HepG2 (cell line): ENCODE measurements around the gene SOBP. TPM values are rescaled to one million over a fixed set of nuclear protein-coding genes. Genes with fewer than 3 reads are reported as not detected.

ENCODE experiments used
- ATAC-seq: fragments of 200-7000 bp; cut with Tn5 transposase; 3 replicates; pipeline ENCODE4 v1.9.1; 2020; ENCODE audit warnings: mild to moderate bottlenecking, moderate library complexity
- BruUV-seq: library from RNA; stranded (reverse); fragments of 400-500 nt; replicated peaks from 2 replicates; lab custom pipeline; 2021; lab: Mats Ljungman, UMichigan
- CTCF ChIA-PET: fragments of 300-600 bp; formaldehyde crosslinking; extraction: SDS; loops from one replicate; lab custom pipeline; 2021; ENCODE audit warnings: low total read pairs, inconsistent platforms, low intra/inter-chr PET ratio; lab: Yijun Ruan, JAX
- POLR2A ChIA-PET: fragments of 350-600 bp; sonication (Branson Sonifier 250); formaldehyde crosslinking; loops from one replicate; lab custom pipeline; 2020; ENCODE audit warnings: antibody characterized with exemption, inconsistent platforms; lab: Yijun Ruan, JAX
- DNase-seq: peaks from one replicate; pipeline ENCODE4 v3.0.0-alpha.2; 2015; ENCODE audit warnings: low spot score
- FAIRE-seq: peaks from 3 replicates; lab custom pipeline; 2011; peaks lifted over from hg19 to GRCh38; lab: Jason Lieb, UNC
- H2AFZ ChIP-seq: one replicate; pipeline ENCODE4 v1.6.1; 2011; ENCODE audit warnings: low read length, inconsistent platforms
- H3K27ac ChIP-seq: fragments of 300-600 bp; 3 replicates; pipeline ENCODE4 v1.8.0; 2011; ENCODE audit warnings: mixed run types, mild to moderate bottlenecking, mixed read lengths, low read length, inconsistent platforms; ENCODE audit not compliant: insufficient read depth; ENCODE audit errors: extremely low read length
- H3K27me3 ChIP-seq, 2 experiments: fragments of 200-600 bp in 1 of 2; 2 replicates in 1 of 2; 3 replicates in 1 of 2; pipeline versions ENCODE4 v1.6.0 to v1.8.0; 2011; ENCODE audit warnings: low read length in 2 of 2, mild to moderate bottlenecking in 2 of 2, moderate library complexity in 2 of 2, inconsistent platforms in 1 of 2; ENCODE audit not compliant: insufficient read depth in 2 of 2, control insufficient read depth in 1 of 2
- H3K36me3 ChIP-seq, 2 experiments: fragments of 200-600 bp in 1 of 2; replicated peaks in 1 of 2; 2 replicates in 1 of 2; 3 replicates in 1 of 2; pipeline versions ENCODE4 v1.5.1 to v1.8.0; 2011; ENCODE audit warnings: low read length in 2 of 2, inconsistent platforms in 1 of 2; ENCODE audit not compliant: insufficient read depth in 2 of 2, control insufficient read depth in 1 of 2
- H3K4me1 ChIP-seq: 2 replicates; pipeline ENCODE4 v1.5.1; 2012; ENCODE audit warnings: low read length, inconsistent platforms; ENCODE audit not compliant: insufficient read depth
- H3K4me2 ChIP-seq: 2 replicates; pipeline ENCODE4 v1.6.0; 2011; ENCODE audit warnings: low read depth, low read length, inconsistent platforms
- H3K4me3 ChIP-seq, 3 experiments: fragments of 200-600 bp in 1 of 3; sonication (generic), shearing (Covaris generic) in 1 of 3; replicated peaks in 1 of 3; 2 replicates each; pipeline ENCODE4 v1.5.1; 2011 to 2016; ENCODE audit warnings: low read length in 3 of 3, inconsistent platforms in 2 of 3, low read depth in 2 of 3, mild to moderate bottlenecking in 2 of 3, control low read depth in 1 of 3, mixed read lengths in 1 of 3; ENCODE audit not compliant: insufficient read depth in 1 of 3
- H3K79me2 ChIP-seq: one replicate; pipeline ENCODE4 v1.6.1; 2011; ENCODE audit warnings: low read length, inconsistent platforms; ENCODE audit not compliant: insufficient read depth
- H3K9ac ChIP-seq: 2 replicates; pipeline ENCODE4 v1.6.0; 2011; ENCODE audit warnings: mild to moderate bottlenecking, low read depth, low read length, inconsistent platforms; ENCODE audit not compliant: insufficient read depth
- H3K9me3 ChIP-seq: 2 replicates; pipeline ENCODE4 v1.5.1; 2012; ENCODE audit warnings: mild to moderate bottlenecking, low read length
- H4K20me1 ChIP-seq: 2 replicates; pipeline ENCODE4 v1.6.0; 2011; ENCODE audit warnings: inconsistent platforms, mild to moderate bottlenecking, low read length, moderate library complexity; ENCODE audit not compliant: insufficient read depth
- DMAP1 ChIP-seq: IDR thresholded peaks from 2 replicates; pipeline ENCODE4 v1.6.1; 2016
- SRY ChIP-seq: sonication (generic); formaldehyde crosslinking; IDR thresholded peaks from 2 replicates; pipeline ENCODE4 v1.8.0; 2022; ENCODE audit warnings: mild to moderate bottlenecking, missing genetic modification reagents
- ZNF333 ChIP-seq: sonication (generic); formaldehyde crosslinking; IDR thresholded peaks from 2 replicates; pipeline ENCODE4 v1.4.0; 2020; ENCODE audit warnings: mild to moderate bottlenecking, missing genetic modification reagents, borderline replicate concordance
- ZNF33A ChIP-seq: sonication (generic); formaldehyde crosslinking; IDR thresholded peaks from 2 replicates; pipeline ENCODE4 v1.5.1; 2020; ENCODE audit warnings: missing genetic modification reagents, mild to moderate bottlenecking, moderate library complexity, borderline replicate concordance
- ZNF44 ChIP-seq: sonication (generic); formaldehyde crosslinking; IDR thresholded peaks from 2 replicates; pipeline ENCODE4 v1.5.1; 2020; ENCODE audit warnings: mild to moderate bottlenecking, missing genetic modification reagents
- ZNF678 ChIP-seq: sonication (generic); formaldehyde crosslinking; IDR thresholded peaks from 2 replicates; pipeline ENCODE4 v1.4.0; 2020; ENCODE audit warnings: mild to moderate bottlenecking, missing genetic modification reagents
- WGBS: methylation state at CpG from one replicate; pipeline ENCODE4 v1.1.6; 2017; ENCODE audit warnings: low lambda C conversion rate; 5-methylcytosine and 5-hydroxymethylcytosine counted together
- in situ Hi-C: cut with HindIII; loops from 2 replicates; pipeline ENCODE4 v1.10.0; 2017; ENCODE audit warnings: low pct_unique_long_range_greater_than_20kb; ENCODE audit not compliant: extremely low pct_ligation_motif_present
- intact Hi-C: fragments of 100-400 bp; cut with micrococcal nuclease; formaldehyde crosslinking; loops from one replicate; pipeline ENCODE4 v1.10.0; 2022; ENCODE audit not compliant: unreplicated experiment
- polyA plus RNA-seq, 8 experiments: library from polyadenylated mRNA; depleted of rRNA in 3 of 8; stranded (reverse) in 7 of 8; unstranded in 1 of 8; fragments of >200 nt; fragmentation: Illumina TruSeq in 4 of 8; extraction: Trizol in 4 of 8; gene quantifications; 2 replicates each; pipeline versions ENCODE4 v1.2.1 to v1.2.3, GENCODE V29; 2011 to 2016; ENCODE audit warnings: low read depth in 4 of 8, missing spikeins in 1 of 8, mixed read lengths in 1 of 8; ENCODE audit not compliant: insufficient read depth in 1 of 8
- total RNA-seq, 5 experiments: library from RNA; depleted of rRNA; stranded (reverse); fragments of >200 nt; fragmentation: Illumina TruSeq; extraction: Trizol; gene quantifications; 2 replicates each; pipeline ENCODE4 v1.2.3, GENCODE V29; 2016; ENCODE audit warnings: low read depth in 1 of 5
- TF ChIP-seq, protein P1 (sequence below): sonication (generic); formaldehyde crosslinking; IDR thresholded peaks from 2 replicates; pipeline ENCODE4 v1.4.0; 2020; ENCODE audit warnings: missing genetic modification reagents, borderline replicate concordance
- TF ChIP-seq, protein P2 (sequence below): sonication (generic); formaldehyde crosslinking; IDR thresholded peaks from 2 replicates; pipeline ENCODE4 v1.4.0; 2020; ENCODE audit warnings: mild to moderate bottlenecking, missing genetic modification reagents

The SOBP gene
- total and polyA plus RNA-seq, 2 of the 13 experiments (the other 11 are each of a cell fraction or from before 2014, with no cell fraction given) = 1.5 to 6.9 TPM

- POLR2A ChIA-PET = interaction anchor here (1.5 kb wide), 1 partner anchor 184 kb away, joined by 3 read pairs; the partner anchor contains the start of gene PDSS2
- FAIRE-seq = no peak
- no peak overlapping the region for H2AFZ ChIP-seq
Observed at GRCh38 chr6:107642861-107643328, 153.0 kb downstream of the SOBP start.

DNA sequence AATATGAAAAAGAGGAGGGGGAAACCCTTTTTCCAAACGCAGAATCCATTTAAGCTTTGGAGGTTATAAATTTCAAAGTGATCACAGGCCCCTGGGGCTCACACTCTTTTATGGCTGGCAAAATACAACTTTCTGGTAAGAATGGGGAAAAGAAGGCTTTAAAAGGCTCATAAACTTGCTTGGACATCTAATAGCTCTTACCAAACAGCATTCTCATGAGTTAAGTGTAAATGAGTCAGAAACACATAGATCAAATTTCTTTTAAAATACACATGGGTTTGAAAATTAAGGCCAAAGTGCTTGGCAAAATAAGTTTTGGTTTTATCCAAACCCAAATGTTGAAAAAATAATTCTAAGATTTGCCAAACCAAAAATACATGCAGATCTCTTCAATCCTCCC lies 154.6 kb downstream of the SOBP start:
- intact Hi-C loops = no loop called here
- Histone ChIP-seq H2AFZ (no peak overlapping the region), H3K4me3 (no peak overlapping the region)

More at GRCh38 chr6:107642861-107643328, 153.0 kb downstream of the SOBP start:
- no peak overlapping the region for H3K4me2 ChIP-seq
- ATAC-seq (no peak), DNase-seq (no peak)
- 94% methylated on average over 3 of the region's 3 CpGs for WGBS
- H3K27me3 ChIP-seq = no peaks in the 10 kb centered on the region
- H3K79me2 ChIP-seq = no peaks in the 10 kb centered on the region
- intact Hi-C loops = no loop called here
- H3K9ac ChIP-seq = no peak overlapping the region
- H3K4me3 ChIP-seq = no peak overlapping the region
- no peaks in the 10 kb centered on the region for H4K20me1 ChIP-seq
- no peaks in the 10 kb centered on the region for H3K4me1 ChIP-seq
- no peak for TF ChIP-seq ZNF33A (CRISPR knock-in tag)
- TF ChIP-seq ZNF333 (CRISPR knock-in tag) = no peak
- TF ChIP-seq, protein P1, sequence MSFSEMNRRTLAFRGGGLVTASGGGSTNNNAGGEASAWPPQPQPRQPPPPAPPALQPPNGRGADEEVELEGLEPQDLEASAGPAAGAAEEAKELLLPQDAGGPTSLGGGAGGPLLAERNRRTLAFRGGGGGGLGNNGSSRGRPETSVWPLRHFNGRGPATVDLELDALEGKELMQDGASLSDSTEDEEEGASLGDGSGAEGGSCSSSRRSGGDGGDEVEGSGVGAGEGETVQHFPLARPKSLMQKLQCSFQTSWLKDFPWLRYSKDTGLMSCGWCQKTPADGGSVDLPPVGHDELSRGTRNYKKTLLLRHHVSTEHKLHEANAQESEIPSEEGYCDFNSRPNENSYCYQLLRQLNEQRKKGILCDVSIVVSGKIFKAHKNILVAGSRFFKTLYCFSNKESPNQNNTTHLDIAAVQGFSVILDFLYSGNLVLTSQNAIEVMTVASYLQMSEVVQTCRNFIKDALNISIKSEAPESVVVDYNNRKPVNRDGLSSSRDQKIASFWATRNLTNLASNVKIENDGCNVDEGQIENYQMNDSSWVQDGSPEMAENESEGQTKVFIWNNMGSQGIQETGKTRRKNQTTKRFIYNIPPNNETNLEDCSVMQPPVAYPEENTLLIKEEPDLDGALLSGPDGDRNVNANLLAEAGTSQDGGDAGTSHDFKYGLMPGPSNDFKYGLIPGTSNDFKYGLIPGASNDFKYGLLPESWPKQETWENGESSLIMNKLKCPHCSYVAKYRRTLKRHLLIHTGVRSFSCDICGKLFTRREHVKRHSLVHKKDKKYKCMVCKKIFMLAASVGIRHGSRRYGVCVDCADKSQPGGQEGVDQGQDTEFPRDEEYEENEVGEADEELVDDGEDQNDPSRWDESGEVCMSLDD = no peak
- TF ChIP-seq, all 625 proteins: peak for 0
- in situ Hi-C loops = no loop called here
- no TSS peak for BruUV-seq
- peaks cover 0 to 11% of the 10 kb centered on the region in 2 experiments; a peak in 2 of 5 replicates for H3K36me3 ChIP-seq
- CTCF ChIA-PET = no interaction called here
- H3K27ac ChIP-seq = no peak overlapping the region
- no peaks in the 10 kb centered on the region for H3K9me3 ChIP-seq

More for the DNA sequence above, 154.6 kb downstream of the SOBP start:
- FAIRE-seq = no peak
- POLR2A ChIA-PET = interaction anchor here (1.5 kb wide), 1 partner anchor 185 kb away, joined by 3 read pairs; the partner anchor contains the start of gene PDSS2
- Histone ChIP-seq H3K9ac (no peak overlapping the region), H3K36me3 (peaks cover 0 to 11% of the 10 kb centered on the region in 2 experiments; a peak in 2 of 5 replicates), H3K4me1 (no peaks in the 10 kb centered on the region), H4K20me1 (no peaks in the 10 kb centered on the region), H3K79me2 (no peaks in the 10 kb centered on the region), H3K4me2 (no peak overlapping the region), H3K27me3 (no peaks in the 10 kb centered on the region), H3K9me3 (no peaks in the 10 kb centered on the region), H3K27ac (no peak overlapping the region)
- no peak for DNase-seq
- BruUV-seq = no TSS peak
- CTCF ChIA-PET = no interaction called here
- ATAC-seq = no peak
- TF ChIP-seq SRY (no peak), DMAP1 (CRISPR knock-in tag) (no peak), ZNF678 (CRISPR knock-in tag) (no peak), ZNF44 (CRISPR knock-in tag) (no peak)
- TF ChIP-seq, protein P2, sequence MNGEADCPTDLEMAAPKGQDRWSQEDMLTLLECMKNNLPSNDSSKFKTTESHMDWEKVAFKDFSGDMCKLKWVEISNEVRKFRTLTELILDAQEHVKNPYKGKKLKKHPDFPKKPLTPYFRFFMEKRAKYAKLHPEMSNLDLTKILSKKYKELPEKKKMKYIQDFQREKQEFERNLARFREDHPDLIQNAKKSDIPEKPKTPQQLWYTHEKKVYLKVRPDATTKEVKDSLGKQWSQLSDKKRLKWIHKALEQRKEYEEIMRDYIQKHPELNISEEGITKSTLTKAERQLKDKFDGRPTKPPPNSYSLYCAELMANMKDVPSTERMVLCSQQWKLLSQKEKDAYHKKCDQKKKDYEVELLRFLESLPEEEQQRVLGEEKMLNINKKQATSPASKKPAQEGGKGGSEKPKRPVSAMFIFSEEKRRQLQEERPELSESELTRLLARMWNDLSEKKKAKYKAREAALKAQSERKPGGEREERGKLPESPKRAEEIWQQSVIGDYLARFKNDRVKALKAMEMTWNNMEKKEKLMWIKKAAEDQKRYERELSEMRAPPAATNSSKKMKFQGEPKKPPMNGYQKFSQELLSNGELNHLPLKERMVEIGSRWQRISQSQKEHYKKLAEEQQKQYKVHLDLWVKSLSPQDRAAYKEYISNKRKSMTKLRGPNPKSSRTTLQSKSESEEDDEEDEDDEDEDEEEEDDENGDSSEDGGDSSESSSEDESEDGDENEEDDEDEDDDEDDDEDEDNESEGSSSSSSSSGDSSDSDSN (CRISPR knock-in tag) = no peak
- in situ Hi-C loops = no loop called here
- 100% methylated on average over 1 of the region's 1 CpG for whole genome bisulfite sequencing
